ENCODE results near the gene MOV10.
"Not testable (repeated sequence)": the region's sequence is repeated elsewhere in the genome, so short reads cannot be mapped to it uniquely, and the experiment has no call there.

The MOV10 gene

GRCh38 chr1:112721294-112721693 is 46.8 kb downstream of the MOV10 start:
- H3K9me3 ChIP-seq (ENCODE audit: control insufficient read depth, insufficient read depth, low read depth, low read length); H3K36me3 ChIP-seq (ENCODE audit: control insufficient read depth in 2 of 2, insufficient read depth in 1 of 2, low read length in 2 of 2); H3K4me3 ChIP-seq (ENCODE audit: low read depth, low read length); POLR2A ChIA-PET; H3K27ac ChIP-seq (ENCODE audit: extremely low read depth, low read depth, low read length); H3K4me1 ChIP-seq (ENCODE audit: control insufficient read depth, insufficient read depth, low read length): not testable (repeated sequence)
- CTCF ChIA-PET: interaction anchor here (0.6 to 9.1 kb wide), 8 partner anchors 12 to 1166 kb away, joined by 3 to 417 read pairs (median 4); partner anchors contain the start of gene LRIG2
- TF ChIP-seq ZNF121 (tag by site-specific recombination; IDR thresholded peaks at IDR 0.05): peak; percentile 84

GRCh38 chr1:112721966-112722524 is 47.6 kb downstream of the MOV10 start:
- Histone ChIP-seq H3K4me3 (ENCODE audit: low read depth, low read length) (no peak overlapping the region), H3K36me3 (ENCODE audit: control insufficient read depth in 2 of 2, insufficient read depth in 1 of 2, low read length in 2 of 2) (no peaks in the 10 kb centered on the region), H3K27ac (ENCODE audit: extremely low read depth, low read depth, low read length) (no peak overlapping the region), H3K4me1 (ENCODE audit: control insufficient read depth, insufficient read depth, low read length) (no peaks in the 10 kb centered on the region), H3K9me3 (ENCODE audit: control insufficient read depth, insufficient read depth, low read depth, low read length) (no peaks in the 10 kb centered on the region)
- ChIA-PET CTCF (interaction anchor here (0.7 to 9.1 kb wide), 8 partner anchors 13 to 1165 kb away, joined by 3 to 417 read pairs (median 4); partner anchors contain the start of gene LRIG2), POLR2A (no interaction called here)
- TF ChIP-seq SCRT2 (tag by site-specific recombination; IDR thresholded peaks at IDR 0.05) (no peak), ZIC2 (tag by site-specific recombination; IDR thresholded peaks at IDR 0.05) (0 out of 2 replicates have a peak, but pooled peaks have one; percentile 13)

- TF ChIP-seq ZNF600 (tag by site-specific recombination; IDR thresholded peaks at IDR 0.05): 0 out of 2 replicates have a peak, but pooled peaks have one; percentile 32
- TF ChIP-seq EGR2 (tag by site-specific recombination; IDR thresholded peaks at IDR 0.05; ENCODE audit: low read depth): peak; percentile 83
- TF ChIP-seq ZNF37A (tag by site-specific recombination; IDR thresholded peaks at IDR 0.05): no peak
- TF ChIP-seq, protein P1, sequence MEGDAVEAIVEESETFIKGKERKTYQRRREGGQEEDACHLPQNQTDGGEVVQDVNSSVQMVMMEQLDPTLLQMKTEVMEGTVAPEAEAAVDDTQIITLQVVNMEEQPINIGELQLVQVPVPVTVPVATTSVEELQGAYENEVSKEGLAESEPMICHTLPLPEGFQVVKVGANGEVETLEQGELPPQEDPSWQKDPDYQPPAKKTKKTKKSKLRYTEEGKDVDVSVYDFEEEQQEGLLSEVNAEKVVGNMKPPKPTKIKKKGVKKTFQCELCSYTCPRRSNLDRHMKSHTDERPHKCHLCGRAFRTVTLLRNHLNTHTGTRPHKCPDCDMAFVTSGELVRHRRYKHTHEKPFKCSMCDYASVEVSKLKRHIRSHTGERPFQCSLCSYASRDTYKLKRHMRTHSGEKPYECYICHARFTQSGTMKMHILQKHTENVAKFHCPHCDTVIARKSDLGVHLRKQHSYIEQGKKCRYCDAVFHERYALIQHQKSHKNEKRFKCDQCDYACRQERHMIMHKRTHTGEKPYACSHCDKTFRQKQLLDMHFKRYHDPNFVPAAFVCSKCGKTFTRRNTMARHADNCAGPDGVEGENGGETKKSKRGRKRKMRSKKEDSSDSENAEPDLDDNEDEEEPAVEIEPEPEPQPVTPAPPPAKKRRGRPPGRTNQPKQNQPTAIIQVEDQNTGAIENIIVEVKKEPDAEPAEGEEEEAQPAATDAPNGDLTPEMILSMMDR (tag by site-specific recombination; IDR thresholded peaks at IDR 0.05): 0 out of 2 replicates have a peak, but pooled peaks have one; percentile 29
- no peak for TF ChIP-seq ZNF560 (tag by site-specific recombination; IDR thresholded peaks at IDR 0.05; ENCODE audit: borderline replicate concordance)
- no peak for TF ChIP-seq ZNF16 (tag by site-specific recombination; IDR thresholded peaks at IDR 0.05; ENCODE audit: low read depth)
- TF ChIP-seq KLF1 (tag by site-specific recombination; IDR thresholded peaks at IDR 0.05): peak; percentile 31; the same call in 1 of the 2 replicates
- TF ChIP-seq ZNF398 (tag by site-specific recombination; IDR thresholded peaks at IDR 0.05): 0 out of 2 replicates have a peak, but pooled peaks have one; percentile 7
- peak; percentile 77 for TF ChIP-seq ZFHX2 (tag by site-specific recombination; conservative IDR thresholded peaks at IDR 0.05)
- TF ChIP-seq SCRT2 (tag by site-specific recombination; IDR thresholded peaks at IDR 0.05): peak; percentile 51
- ChIA-PET CTCF (interaction anchor here (0.7 to 9.1 kb wide), 4 partner anchors 81 to 350 kb away, joined by 3 to 417 read pairs (median 4); partner anchors contain the start of gene LRIG2), POLR2A (no interaction called here)
- no peaks in the 10 kb centered on the region for H3K9me3 ChIP-seq (ENCODE audit: control insufficient read depth, insufficient read depth, low read depth, low read length)
- no peaks in the 10 kb centered on the region for H3K36me3 ChIP-seq (ENCODE audit: control insufficient read depth in 2 of 2, insufficient read depth in 1 of 2, low read length in 2 of 2)
- no peak overlapping the region for H3K4me3 ChIP-seq (ENCODE audit: low read depth, low read length)
- no peak overlapping the region for H3K27ac ChIP-seq (ENCODE audit: extremely low read depth, low read depth, low read length)
- H3K4me1 ChIP-seq (ENCODE audit: control insufficient read depth, insufficient read depth, low read length): no peaks in the 10 kb centered on the region
Observed at GRCh38 chr1:112722601-112723510, 48.4 kb downstream of the MOV10 start.

- ChIA-PET POLR2A (no interaction called here), CTCF (interaction anchor here (0.7 kb wide), 1 partner anchor 333 kb away, joined by 3 read pairs; no protein-coding TSS in a partner anchor)
- H3K9me3 ChIP-seq (ENCODE audit: control insufficient read depth, insufficient read depth, low read depth, low read length): no peaks in the 10 kb centered on the region
- H3K4me1 ChIP-seq (ENCODE audit: control insufficient read depth, insufficient read depth, low read length): no peaks in the 10 kb centered on the region
- H3K4me3 ChIP-seq (ENCODE audit: low read depth, low read length): no peak overlapping the region
- no peak overlapping the region for H3K27ac ChIP-seq (ENCODE audit: extremely low read depth, low read depth, low read length)
- no peaks in the 10 kb centered on the region for H3K36me3 ChIP-seq (ENCODE audit: control insufficient read depth in 2 of 2, insufficient read depth in 1 of 2, low read length in 2 of 2)
- TF ChIP-seq ZNF416 (tag by site-specific recombination; IDR thresholded peaks at IDR 0.05) (no peak), ZNF302 (tag by site-specific recombination; IDR thresholded peaks at IDR 0.05; ENCODE audit: low read depth) (no peak), ZNF398 (tag by site-specific recombination; IDR thresholded peaks at IDR 0.05) (no peak), ZNF174 (tag by site-specific recombination; IDR thresholded peaks at IDR 0.05) (no peak), WT1 (tag by site-specific recombination; IDR thresholded peaks at IDR 0.05) (no peak), ZNF510 (tag by site-specific recombination; IDR thresholded peaks at IDR 0.05; ENCODE audit: insufficient replicate concordance) (no peak), ZNF146 (tag by site-specific recombination; IDR thresholded peaks at IDR 0.05) (no peak), REPIN1 (tag by site-specific recombination; IDR thresholded peaks at IDR 0.05; ENCODE audit: low read depth) (no peak)
Observed at GRCh38 chr1:112723511-112723839, 49.0 kb downstream of the MOV10 start.
